HG02840 (cell line): ENCODE data around the gene MYRIP.
"Not testable (repeated sequence)": the region's sequence is repeated elsewhere in the genome, so short reads cannot be mapped to it uniquely, and the experiment has no call there.

ENCODE experiments used
- ATAC-seq: cut with Tn5 transposase; IDR thresholded peaks from one replicate; pipeline ENCODE4 v1.9.1; 2021; ENCODE audit warnings: mild to moderate bottlenecking, moderate library complexity, moderate number of reproducible peaks; ENCODE audit not compliant: unreplicated experiment, low FRiP score

MYRIP gene

DNA sequence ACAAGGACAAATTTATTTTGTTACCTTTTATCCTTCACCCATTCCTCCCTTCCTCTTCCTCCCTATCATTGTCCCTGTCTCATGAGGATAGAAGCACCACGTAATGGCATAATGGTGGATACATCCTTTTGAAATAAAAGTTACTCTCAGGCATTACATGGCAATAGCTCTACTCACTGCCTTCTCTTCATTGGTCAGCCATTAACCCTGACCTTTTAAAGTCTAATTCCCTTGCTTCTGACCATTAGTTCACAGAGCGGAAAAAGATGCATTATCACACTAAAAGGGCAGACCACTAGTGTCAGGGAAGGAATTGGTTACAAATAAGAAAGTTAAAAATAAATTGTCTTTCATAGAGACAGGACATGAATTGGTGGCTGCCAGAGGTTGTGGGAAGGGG, 445.5 kb downstream of the MYRIP start:
- ATAC-seq, result no peak

DNA sequence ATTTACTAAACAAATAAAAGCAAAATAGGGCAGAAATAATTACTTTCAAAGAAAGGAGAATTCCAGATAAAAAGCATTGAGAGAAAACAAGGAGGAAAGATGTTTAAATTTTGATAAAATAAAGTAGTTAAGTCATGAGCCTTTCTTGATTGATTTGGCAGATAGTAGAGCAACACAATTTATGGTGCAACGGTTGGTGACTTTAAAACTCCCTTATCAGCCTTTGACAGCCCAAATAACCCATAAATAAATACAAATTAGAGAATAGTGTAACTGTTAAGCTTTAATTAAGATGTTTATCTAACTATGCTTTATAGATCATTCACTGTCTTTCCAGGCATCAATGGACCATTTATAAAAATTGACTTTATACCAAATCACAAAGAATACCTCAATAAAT, 446.1 kb downstream of the MYRIP start:
- ATAC-seq, result no peak

DNA sequence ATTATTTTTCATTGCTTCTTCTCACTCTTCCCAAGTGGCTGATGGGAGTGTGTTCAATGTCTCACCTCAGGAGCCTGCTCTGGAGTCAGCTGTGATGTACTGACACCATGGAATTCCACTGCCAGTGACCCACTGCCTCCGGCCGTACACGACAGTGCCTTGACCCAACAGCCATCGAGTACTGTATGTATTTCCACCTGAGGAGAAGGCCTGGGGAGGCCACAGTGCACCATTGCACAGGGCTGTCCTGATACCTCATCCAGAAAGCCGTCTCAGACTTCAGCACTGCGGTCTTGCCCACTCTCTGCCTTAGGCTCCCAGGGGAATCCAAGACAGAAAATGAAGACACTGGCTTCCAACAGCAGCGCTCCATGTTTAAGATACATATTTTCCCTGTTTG, 448.7 kb downstream of the MYRIP start:
- no peak for ATAC-seq

GRCh38 chr3:40258555-40258954, 449.1 kb downstream of the MYRIP start:
- no peak for ATAC-seq

DNA sequence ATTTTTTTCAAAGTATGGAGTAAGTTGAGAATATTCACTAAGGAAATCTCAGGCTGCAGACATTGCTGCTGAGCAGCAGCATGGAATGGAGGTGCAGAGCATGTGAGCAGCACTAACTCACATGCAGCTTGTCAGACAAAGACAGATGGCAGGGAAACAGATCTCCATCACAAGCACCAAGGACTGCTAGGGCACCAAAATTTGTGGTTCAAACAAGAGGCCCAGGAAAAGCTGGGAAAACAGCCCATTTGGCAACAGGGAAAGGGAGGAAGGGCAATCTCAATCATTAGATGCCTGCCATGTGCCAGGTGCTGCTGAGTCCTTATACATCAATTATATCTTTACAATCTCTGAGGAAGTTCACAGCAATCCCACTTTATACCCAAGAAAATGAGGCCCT, 452.9 kb downstream of the MYRIP start:
- ATAC-seq, result no peak

DNA sequence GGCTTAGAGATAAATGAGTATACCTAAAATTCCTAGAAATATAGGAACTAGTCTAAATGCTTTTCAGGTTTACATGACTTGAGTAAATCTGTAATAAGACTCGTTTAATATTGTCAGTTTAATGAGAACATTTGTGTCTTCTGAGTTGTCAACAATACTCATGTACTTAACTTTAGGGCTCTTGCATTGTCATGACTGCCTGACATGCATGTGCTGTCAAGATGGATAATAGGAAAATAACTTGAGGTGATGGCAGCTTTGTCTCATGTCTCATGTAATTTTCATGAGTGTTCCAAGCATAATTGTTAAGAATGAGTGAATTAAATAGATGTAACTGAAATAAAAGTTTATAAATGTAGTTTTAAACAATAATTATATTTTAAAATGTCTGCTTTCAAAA, 455.0 kb downstream of the MYRIP start:
- ATAC-seq, result no peak

DNA sequence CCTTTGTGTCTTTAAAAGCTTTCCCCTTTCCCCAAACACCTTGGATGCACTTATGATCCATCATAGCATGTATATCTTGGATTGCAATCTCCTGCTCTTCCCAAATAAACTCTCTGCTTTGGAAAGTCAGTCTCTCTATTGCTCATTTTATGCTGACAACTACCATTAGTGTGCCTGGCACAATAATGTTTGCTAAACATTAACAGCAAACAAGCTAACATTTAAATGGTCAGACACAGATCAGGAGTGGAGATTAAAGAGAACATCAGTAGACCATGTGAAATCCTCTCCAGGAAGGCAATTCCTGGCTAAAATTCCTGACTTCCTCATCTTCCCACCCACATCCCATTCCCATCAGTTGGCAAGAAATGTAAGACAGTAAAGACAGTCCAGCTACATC, 455.8 kb downstream of the MYRIP start:
- ATAC-seq, result no peak

- no peak for ATAC-seq
Observed at GRCh38 chr3:40267937-40268724, 458.7 kb downstream of the MYRIP start.

- ATAC-seq, result no peak
Observed at GRCh38 chr3:40268802-40269524, 459.6 kb downstream of the MYRIP start.

GRCh38 chr3:40278791-40279190, 469.4 kb downstream of the MYRIP start:
- ATAC-seq, result no peak

DNA sequence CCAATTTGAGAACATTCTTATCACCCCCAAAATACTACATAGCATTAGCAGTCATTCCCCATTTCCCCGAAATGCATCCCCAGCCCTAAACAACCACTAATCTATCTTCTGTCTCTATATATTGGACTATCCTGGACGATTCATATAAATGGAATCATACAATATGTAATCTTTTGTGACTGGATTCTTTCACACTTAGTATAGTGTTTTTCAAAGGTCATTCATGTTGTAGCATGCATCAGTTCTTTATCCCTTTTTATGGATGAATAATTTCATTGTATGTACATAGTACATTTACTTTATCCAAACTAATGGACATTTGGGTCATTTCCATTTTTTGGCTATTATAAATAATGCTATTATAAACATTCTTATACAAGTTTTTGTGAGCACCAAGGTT, 472.6 kb downstream of the MYRIP start:
- ATAC-seq, result no peak

GRCh38 chr3:40283057-40283456, 473.6 kb downstream of the MYRIP start:
- not testable (repeated sequence) for ATAC-seq

- no peak for ATAC-seq
Observed at GRCh38 chr3:40287248-40287647, 477.8 kb downstream of the MYRIP start.

DNA sequence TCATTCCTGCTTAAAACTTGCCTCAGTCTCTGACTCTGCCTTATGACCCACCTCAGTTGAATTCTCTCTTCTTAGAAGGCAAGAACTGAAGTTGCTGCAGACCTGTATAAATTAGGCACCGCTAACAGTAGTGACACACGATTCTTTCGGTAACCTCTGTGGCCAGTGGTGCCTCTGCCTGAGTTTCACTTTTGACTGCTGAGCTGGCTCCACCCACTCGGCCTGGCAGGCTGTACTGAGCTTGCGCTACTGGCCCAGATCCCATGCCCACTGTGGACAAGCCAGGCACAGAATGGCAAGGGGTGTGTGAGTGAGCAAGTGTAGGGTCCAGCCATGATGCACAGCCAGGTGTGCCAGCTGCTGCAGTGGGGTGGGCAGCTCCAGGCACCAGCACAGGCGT, 481.0 kb downstream of the MYRIP start:
- no peak for ATAC-seq

- no peak for ATAC-seq
Observed at GRCh38 chr3:40291471-40291870, 482.1 kb downstream of the MYRIP start.

DNA sequence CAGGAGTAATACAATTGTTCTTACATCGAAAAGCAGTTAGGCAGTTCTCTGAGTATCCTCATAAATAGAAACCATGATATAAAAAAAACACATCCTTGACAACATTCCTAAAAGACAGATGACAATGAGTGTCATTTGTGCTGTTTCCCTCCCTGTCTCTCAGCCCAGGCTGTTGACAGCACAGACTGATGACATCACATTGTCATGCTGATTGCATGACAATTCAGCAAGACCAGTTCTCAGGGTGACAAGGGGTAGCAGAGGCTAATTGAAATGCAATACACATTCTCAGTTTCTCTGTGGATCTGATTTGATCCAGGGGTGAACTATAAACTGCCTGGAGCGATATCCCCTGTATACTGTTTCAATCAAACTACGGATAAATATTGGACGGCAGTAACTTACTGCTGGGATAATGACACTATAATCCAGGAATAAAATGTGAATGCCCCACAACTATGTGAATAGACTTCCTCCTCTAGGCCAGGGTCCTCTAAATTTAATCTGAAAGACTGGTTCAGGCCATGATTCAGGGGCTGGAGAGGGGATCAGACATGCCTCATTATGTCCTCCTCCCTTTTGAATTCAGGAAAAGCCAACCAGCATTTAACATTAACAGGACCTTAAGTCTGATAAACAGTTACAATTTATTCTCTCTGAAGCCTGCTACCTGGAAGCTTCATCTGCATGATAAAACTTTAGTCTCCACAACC, 483.4 kb downstream of the MYRIP start:
- ATAC-seq, result no peak

DNA sequence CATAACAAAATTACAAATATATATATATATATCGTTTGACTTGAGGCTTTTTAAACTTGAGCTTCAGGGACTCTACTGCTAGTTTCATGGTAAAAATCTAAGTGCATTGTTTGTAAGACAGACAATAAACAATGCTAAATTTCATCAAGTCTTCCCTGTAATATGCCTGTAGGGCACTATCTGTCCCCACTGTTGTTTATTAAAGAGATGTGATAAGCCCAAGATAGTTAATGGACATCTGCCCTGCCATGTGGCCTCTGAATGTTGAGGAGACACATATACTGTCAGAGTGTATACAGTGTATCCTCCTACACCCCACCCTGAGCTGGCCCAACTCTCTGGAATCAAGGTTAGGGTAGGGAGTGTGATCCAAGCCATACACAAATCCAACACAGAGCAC, 485.0 kb downstream of the MYRIP start:
- ATAC-seq, result no peak

DNA sequence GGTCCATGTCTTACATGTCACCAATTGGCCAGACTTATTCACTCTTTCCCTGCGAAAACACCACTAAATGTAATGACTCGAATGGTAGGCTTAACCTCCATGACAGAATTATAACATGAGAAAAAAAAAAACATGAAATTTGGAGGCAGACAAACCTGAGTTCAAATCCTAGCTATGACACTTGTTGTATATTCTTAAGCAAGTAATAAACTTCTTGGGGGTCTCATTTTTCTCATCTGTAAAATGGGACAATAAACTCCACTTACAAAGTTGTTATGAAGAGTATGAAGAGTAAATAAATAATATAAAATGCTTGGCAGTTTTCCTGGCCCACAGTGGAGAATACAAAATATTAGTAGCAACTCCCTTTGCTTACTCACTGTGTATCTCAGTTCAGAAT, 488.7 kb downstream of the MYRIP start:
- ATAC-seq, result no peak

GRCh38 chr3:40299130-40299720, 489.8 kb downstream of the MYRIP start:
- no peak for ATAC-seq

DNA sequence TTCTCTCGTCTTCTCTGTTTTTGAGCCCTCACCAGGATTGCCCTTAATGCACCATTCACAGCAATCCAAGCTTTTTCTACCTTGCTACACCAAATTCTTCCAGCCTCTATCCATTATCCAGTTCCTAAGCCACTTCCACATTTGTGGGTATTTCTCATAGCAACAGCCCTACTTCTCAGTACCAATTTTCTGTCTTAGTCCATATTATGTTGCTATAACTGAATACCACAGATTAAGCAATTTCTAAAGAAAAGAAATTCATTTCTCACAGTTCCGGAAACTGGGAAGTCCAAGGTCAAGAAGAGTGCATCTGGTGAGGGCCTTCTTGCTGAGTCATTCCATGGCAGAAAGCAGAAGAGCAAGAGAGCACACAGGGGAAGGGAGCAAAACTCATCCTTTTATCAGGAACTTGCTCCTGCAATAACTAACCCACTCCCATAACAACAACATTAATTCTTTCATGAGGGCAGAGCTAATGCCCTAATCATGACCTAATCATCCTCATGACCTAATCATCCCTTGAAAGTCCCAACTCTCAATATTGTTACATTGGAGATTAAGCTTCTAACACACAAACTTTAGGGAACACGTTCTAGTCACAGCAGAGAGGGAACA, 490.4 kb downstream of the MYRIP start:
- ATAC-seq, result no peak

DNA sequence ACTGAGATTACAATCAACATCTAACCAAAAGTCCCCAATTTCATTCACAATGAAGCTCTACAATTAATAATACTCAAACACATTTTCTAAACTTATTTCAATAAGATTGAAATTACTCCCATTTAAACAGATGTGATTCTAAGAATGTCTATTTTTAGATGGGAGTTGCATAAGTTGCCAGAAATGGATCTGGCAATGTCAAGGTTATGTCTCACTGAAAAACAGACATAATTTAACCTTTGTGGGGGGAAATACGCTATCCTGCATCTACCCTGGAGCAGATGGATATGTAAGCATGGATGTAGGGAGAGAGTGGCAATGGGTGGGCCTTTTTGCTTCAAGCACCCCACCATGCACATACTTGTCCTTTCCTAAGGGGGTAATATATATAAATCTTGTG, 493.4 kb downstream of the MYRIP start:
- no peak for ATAC-seq
